ENCODE results near the gene SZRD1.

- TF ChIP-seq CTCF (IDR thresholded peaks at IDR 0.05; ENCODE audit: low read length) (peak; percentile 79), EZH2 (optimal IDR thresholded peaks at IDR 0.05; ENCODE audit: low read depth, low read length) (no peak), EZH2phosphoT487 (IDR thresholded peaks at IDR 0.05; ENCODE audit: low read length) (no peak)
Measured at GRCh38 chr1:16440470-16441281, 73.6 kb downstream of the SZRD1 start, which contains the start of gene NECAP2.

Data from MM.1S (cell line).